Midbrain (tissue), 1 donor: Measurements from ENCODE around the gene DUSP22.
"Not testable (repeated sequence)": the region's sequence is repeated elsewhere in the genome, so short reads cannot be mapped to it uniquely, and the experiment has no call there.

Source experiments
- DNase-seq: peaks from one replicate; lab custom pipeline; 2025; lab: John Stamatoyannopoulos, UW

DUSP22 gene

DNA sequence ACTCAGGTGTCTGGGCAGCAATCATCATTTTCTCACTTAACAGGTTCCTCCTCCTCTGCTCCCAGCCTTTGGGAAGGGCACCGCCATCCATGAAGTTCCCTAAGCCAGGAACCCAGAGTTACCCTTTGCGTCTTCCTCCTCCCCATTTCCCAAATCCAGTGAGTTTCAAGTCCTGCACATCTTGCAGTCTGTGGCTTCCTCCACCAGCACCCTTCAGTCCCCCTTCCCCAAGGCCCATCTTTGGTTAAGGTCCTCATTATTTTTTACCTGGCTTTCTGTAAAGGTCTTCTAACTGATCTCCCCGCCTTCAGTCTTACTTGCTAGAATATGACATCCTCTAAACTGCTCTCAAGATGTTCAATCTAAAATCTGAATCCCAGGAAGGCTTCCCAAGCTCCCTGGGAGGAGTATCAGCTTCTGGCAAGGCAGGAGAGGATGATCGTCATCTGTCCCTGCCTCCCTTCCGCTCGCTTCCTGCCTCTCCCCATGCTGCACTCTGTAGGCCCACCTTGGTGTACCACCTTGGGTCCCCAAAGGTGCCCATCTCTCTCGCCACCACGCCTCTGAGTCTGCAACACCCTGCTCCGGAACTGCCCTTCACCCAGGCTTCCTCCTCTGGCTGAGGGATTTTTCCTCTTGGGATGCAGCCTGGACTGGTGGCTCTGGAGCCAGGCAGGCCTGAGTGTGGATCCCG lies 11.4 kb upstream of the DUSP22 start:
- DNase-seq: no peak

DNA sequence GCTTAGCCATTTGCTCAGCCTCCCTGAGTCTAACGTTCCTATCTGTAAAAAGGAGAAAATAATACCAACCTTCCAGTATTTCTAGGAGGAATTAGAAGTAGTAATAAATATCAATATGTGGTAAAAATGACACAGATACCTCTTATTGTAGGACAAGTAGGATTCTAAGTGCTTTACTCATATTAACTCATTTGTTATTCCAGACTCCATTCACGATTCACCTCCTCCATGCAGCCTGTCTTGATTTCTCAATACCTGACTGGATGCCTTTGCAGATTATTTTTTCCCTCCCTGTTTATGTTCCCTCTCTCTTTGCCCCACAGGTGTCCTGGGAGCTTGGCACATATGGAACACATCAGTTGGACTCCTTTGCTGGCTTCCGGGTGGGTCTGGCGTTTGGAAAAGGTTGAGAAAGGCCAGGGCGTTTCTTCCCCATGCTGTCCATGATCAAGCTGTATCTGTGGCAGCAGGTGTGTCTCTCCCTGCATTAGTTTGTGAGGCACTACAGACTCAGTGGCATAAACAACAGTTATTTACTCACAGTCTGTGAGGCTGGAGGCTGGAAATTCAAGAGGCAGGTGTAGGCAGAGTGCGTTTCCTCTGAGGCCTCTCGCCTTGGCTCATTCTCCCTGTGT lies 10.7 kb upstream of the DUSP22 start:
- no peak for DNase-seq

DNA sequence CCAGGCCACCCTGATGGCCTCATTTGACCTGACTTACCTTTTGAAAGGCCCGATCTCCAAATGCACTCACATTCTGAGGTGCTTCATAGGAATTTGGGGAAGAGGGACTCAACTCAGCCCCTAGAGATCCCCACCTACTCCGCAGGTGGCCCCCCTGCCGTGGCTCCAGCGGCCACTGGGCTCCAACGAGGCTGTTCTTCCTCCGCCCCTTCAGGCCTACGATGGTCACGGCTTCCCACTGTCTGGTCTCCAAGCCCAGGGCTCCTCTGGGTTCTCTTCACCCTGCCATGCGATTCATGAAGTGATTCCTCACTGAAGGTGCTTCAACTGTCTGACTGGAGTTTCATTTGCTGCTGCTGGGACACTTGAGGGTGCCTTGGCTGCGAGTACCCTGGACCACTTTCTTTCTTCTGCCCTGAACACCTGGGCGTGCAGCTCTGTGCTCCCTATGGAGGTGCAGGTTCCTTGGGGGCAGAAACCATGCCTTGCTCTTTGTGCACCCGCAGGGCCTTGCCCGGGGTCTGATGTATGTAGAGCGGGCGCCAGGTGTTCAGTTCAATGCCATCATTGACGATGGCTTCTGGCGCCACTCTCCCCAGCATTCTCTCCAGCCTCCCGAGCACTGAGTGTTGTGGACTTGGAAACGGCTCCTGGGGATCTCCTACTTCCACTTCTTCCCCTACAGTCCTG lies 10.0 kb upstream of the DUSP22 start:
- no peak for DNase-seq

DNA sequence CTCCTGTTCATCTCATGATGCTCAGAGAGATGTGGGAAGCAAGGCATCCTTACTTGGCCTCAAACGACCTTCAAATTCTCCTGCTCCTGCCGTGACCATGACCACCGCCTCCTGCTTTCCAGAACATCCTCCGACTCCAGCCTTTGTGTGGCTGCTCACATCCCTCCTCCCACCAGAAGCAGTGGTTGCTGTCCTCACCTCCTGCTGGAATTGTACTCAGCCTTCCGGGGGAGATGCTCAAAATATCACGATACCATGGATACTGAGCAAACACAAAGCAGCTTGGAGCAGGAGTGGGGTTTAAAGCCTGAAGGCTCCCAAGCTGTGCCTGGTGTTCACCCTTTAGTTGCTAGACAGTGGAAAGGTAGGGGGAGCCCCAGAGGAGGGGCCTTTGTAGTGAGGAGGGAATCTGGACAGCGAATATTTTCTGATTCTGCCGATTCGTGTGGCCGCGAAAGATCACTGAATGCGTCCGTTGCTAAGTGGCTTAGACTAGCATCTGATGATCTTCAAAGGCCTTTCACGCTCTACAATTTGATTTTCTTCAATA lies 9.3 kb upstream of the DUSP22 start:
- DNase-seq: no peak

DNA sequence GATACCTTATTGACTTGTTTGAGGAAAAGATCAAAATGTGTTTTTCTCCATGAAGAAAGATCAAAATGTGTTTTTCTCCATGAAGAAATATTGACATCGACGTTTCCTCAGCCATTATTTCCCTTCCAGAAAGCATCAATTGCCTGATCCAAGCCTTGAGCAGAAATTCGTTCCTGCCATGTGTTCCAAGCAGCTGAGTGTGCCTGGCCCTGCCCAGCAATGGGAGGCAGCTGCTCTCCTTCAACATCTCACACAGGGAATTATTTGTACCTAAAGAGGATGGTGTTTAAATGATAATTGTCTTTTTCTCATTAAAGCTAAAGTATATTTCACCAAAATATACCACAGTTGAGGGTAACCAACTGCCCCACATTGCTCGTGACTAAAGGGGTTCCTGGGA lies 7.8 kb upstream of the DUSP22 start:
- no peak for DNase-seq

DNA sequence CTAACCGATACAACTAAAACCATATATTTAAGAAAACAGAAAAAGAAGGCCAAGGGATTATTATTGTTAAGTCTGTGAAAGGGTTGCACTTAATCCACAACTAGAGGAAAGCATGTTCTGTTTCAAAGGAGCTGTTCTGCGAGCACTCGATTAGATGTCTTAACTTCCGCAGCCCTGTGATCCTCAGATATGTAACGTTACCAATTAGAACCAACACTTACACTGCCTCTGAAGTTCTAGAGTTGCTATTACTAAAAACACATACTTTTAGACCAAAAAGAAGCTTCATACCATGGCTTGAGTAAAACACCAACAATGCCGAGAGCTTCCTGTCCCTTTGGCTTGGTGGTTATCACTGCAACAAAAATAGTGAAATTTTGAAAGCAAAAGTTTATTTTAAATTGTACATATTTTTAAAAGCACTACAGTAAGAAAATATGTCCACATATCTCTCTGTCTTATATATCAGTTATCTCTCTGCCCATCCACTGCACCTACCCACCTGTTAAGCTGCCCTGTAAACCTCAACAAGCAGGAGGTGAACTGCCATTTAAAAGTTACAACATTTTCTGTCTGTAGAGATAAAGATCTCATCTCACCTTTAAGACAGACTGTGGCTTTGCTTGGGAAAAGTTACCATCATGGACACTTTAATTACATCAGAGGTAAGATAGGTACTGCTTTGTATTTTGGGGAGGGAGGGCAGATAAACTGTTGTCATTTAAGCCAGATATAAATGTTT lies 7.1 kb upstream of the DUSP22 start:
- DNase-seq: no peak

DNA sequence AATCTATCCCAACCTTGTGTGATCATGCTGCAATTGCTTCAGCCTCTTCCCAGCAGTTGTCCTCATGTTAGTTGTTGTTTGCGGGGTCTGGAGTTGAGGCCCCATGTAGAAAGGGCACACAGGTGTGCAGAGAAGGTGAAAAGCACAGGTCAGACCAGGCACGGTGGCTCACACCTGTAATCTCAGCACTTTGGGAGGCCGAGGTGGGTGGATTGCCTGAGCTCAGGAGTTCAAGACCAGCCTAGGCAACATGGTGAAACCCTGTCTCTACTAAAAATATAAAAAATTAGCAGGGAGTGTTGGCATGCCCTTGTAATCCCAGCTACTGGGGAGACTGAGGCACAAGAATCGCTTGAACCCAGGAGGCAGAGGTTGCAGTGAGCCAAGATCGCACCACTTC lies 6.4 kb upstream of the DUSP22 start:
- DNase-seq: not testable (repeated sequence)

DNA sequence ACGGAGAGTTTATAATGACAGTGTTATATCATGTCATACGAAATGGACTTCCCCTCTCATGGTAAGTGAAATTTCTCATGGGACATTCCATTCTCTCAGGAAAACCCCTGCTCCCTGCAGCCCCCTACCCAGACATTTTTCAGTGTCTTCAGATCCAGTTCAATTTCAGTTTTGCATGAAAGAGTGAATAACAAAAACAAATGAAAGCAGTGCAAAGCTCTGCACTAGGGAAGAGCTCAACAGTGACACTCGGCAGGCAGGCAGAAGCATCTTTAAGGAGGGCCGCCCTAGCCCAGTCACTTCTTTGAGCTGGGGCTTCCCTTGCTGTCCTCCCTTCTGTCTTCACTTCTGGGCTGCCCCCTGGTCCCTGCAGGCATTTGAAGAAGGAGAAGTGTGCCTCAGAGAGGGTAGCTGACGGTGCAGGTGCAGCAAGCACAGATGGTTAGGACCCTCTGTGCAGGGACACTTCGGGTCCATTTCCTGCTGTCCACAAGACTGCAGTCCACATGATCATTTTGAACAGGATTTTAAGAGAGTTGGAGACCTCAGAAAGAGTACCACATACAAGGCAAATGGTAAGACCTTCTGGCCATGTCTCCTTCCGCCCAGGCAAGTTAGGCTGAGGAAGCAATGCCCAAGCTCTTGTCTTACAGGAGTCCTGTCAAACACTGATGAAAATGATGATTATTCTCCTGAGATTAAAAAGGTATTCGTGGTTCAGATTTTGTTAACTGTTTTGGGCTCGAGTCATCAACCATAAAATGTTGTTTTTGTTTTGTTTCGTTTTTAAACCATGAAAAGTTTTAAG lies 5.4 kb upstream of the DUSP22 start:
- DNase-seq: no peak

DNA sequence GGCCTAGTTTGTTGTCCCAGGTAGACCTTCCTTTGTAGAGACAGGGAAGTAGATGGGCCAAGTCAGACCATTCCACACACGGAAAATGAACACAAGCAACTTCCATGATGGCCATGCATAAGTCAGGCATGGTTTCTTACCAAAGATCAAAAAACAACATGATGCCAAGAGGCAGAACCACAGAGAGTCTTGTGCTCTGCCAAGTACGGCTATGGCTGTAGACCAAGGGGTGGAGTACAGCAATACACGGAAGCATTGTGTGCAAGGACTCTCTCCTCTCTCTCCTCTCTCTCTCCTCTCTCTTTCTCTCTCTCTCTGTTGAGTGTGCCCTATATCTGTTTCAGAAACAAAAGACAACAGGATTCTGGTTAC lies 4.8 kb upstream of the DUSP22 start:
- DNase-seq: no peak

DNA sequence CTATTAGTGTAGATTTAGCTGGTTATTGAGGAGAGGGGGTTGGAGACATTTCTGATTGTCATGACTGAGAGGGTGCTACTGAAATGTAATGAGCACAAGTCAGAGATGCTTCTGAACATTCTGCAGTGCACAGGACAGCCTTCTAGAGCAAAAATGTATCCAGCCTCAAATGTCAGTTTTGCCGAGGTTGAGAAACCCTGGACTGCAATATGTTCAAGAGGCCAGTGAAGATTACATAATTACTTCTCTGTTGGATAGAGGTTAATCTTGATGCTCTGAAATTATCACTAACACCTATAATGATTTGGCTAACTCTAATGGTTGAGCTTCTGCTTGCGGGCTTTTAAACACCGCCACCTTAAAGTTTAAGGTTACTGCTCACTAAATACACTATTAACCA lies 3.4 kb upstream of the DUSP22 start:
- no peak for DNase-seq

DNA sequence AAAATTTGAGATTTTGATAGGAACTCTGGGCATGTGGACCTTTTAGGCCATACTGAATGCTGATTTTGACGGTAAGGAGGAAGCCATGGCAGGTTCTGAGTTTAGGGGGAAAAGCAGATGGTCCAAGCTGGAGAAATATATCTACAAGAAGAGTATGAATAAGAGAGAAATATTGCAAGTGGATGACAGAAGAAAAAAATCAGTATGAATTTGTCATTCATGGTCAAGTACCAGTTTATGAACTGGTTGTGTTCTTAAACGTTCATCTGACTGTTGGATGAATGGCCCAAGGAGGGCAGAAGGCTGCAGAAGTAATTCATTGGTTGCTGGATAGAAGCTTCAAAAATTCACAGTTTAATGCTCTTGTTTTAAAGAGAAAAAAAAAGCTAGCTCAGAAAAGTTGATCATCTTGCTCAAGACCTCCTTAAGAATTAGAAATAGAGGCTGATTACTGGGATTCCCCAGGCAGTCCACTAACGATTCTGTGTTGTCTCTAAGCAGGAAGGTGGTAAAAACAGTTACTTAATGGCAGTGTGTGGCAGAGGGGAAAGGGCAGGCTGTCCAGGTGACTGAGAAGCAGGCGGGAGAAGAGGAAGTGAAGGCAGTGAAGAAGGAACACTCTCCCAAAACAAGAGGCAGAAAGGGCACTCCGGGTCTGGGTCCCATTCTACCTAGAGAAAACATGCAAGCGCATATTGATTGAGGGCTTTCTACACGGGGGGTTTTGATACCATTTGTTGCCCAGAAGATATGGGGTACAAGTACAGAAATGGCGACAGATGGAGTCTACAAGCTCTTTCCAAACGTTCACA lies 2.0 kb upstream of the DUSP22 start:
- no peak for DNase-seq

DNA sequence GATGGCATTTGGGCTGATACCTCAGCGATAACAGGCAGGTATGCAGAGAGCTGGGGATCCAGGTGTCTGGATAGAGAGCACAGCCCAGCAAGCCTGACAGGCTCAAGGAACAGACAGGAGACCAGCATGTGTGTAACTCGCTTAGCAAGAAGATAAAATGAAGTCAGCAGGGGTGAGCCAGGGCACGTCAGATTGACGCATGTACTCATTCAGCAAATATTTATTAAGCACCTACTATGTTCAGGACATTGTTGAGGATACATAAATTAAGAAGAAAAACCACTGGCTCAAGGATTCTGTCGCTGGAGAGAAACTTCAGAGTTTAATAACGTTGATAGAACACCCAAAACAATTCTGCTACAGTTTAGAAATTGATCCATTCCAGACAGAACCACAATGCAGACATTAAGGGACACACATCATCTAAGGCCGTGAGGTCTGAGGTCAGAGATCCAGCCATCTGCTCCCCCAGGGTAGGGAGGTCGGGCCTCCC lies 1.0 kb upstream of the DUSP22 start:
- no peak for DNase-seq

DNA sequence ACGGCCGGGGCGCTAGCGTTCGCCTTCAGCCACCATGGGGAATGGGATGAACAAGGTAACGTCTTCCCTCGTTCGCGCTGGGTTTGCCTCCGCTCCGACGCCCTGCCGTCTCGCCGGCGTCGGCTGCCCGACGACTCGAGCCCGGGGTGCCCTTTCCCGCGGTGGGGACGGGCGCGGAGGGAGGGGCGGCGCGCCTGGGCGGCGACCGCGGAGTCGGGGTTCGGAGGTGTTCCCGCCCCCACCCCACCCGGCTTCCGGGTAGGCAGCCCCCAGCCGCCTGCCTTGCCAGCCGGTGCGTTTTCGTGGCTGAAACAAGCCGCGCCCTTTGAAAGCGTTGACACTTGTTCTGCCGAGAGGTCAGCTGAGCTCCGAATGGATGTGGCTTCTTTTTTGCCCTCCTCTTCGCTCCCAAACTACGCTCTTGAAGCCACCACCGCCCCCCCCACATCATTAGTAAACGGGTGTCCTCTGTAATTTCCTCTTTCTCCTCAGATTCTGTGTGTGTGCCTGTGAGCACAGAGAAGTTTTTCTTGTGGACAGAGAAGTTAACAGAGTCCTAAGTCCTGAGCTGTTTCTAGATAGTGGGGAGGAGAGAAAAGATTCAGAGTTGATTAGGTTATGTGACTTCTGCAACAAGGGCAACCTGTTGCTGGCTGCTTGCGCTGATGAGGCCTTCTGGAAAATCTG lies 362 bp downstream of the DUSP22 start:
- no peak for DNase-seq

DNA sequence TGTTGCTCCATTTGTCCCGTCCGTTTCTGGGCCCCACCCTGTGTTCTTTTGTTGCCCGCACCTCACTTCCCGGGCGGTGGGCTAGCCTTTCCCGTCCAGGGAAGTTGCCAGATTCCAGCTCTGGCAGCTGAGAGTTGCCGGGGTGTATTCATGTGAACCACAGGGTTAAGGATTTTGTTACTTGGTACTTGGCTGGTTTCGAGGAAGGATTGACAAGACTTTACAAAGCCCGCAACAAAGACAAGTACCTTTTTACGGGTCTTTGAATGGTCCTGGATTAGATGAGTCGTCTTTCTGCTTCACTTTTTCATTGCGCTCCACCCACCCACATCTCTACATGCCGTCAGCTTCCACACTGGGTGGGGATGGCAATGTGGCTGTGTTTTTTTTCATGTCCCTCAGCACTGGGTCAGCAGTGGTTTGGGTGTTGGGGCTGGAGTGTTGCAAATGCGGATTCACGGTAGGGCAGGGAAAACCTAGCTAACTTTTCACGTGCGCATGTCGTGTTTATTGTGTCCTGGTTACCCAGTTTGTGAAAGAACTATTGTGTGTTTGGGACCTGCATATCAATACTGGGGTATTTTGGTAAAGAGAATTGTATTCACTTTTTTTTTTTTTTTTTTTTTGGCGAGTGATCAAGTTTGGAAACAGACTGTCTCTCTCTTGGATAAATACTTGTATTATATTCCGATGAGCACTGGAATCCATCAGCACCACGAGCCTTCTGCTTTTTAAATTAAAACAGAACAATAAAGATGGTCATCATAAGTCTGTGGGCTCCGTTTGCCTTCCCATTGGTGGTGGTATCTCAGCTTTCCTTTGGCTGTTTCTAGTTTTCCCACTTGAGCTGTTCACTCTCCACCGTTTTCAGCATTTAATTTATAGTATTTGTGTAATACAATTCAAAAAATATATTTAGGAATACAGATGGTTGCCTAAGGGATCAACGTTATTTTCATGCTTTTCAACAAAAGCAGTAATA lies 1.2 kb downstream of the DUSP22 start:
- DNase-seq: no peak

DNA sequence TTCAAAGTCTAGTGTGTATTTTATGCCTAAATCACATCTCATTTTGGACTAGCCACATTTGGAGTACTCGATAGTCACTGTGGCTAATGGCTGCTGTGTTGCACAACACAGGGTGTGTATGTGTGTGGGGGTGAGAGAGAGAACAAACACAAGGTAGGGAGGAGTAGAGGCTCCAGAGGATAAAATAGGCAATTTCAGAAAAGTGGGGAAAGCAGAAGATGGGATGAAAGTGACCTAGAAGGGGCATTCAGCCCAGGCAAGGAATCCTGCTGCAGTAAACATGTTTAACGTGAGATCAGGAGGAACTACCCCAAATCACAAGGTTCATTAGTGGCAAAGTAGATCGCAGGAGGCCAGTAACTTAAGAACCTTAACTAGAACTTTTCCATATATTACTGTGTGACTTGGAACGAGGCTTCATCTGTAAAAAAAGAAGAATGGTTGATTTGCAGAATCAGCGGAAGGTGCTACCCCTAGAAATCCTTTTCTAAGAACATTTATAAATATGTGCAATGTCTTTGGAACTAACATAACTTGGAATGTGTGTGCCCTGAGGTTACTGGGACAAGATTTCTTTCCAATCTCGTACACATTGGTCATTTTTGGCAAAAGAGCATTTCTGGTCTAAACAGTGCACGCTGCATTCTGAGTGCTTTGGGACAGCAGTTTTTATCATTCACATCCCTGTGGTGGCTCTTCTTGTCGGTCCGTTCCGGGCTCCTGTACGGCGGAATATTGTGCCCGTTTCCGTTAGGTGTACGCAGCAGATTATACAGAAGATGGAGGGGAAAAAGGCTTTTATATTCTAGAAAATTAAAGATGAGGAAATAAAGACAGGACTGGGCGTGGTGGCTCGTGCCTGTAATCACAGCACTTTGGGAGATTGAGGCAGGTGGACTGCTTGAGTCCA lies 2.6 kb downstream of the DUSP22 start:
- no peak for DNase-seq

DNA sequence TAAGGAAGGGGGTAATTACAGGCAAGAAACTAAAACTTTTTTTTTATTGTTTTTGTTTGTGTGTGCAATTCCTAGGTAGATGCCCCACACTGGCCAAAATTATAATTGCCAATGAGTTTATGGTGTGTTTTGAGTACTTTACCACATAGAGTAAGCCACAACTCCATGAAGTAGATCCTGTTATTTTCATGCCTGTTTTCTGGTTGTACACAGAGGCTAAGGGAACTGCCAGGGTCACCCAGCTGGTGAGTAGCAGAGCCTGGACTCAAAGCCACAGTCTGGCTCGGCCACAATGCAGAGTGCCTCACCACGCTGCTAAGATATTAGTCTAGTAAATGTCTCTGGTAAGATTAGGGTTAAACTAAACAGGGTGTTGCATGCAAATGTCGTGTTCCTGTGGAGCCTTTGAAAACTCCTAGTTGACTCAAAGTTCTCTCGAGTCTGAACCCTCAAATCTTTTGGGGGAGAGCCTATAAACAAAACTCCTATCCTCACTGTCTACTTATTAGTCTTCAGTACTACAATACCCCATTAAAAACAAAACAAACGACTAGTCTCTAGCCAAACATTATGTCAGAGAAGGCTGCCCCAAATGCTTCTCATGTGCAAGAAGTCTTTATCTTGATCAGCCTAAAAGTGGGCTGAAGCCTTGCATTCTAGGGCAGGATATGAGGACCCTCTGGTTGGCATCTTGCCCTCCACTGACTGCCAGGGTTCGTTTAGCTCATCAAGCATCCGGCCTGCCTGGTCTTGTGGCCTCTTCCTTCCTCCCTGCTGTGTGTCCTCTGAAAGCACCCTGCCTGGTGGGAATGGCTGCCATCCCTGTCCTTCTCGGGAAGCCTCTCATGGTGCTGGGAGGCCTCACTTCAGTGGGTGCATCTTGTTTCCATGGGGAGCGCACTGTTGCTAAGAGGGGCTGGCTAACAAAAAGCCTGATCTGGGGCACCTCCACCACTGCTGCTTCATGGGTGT lies 4.2 kb downstream of the DUSP22 start:
- no peak for DNase-seq
